GM19372 (cell line): ENCODE data around the gene MAP3K4.

Experiments used
- ATAC-seq: cut with Tn5 transposase; IDR thresholded peaks from one replicate; pipeline ENCODE4 v1.9.1; 2021; ENCODE audit warnings: mild to moderate bottlenecking, low read depth, moderate library complexity; ENCODE audit not compliant: unreplicated experiment

The MAP3K4 gene

GRCh38 chr6:161162722-161163121 lies 171.2 kb downstream of the MAP3K4 start:
- no peak for ATAC-seq

DNA sequence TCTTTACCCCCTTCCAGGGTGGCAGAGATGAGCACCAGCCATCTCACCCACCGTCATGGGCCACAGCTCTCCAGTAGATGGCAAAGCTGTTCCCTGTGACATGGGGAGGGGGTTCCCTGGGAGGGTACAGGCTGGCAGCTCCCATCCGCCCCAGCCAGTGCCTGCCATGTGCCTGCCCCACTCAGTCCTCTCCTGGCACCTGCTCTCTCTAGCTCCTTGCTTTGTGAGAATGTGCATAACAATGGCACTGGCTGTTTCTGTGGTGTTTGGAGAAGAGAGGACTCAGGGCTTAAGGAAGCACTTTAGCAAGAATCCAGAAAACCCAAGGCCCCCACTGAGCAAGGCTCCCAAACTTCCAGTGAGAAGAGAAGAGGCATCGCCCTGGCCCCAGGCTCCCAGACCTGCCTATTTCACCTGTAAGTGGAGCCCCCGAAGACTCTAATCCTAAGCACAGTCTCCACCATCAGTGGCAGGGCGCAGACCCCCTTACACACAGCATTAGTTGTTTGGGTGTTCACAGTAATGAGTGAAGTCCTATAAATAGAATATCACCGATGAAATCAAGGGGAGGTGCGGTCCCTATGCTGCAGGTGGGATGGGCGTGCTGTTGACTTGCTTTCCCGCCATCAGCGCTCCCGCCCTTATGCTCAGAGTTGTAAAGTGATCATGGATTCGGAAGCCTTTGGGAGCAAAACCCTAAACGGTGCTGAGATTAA lies 172.1 kb downstream of the MAP3K4 start:
- no peak for ATAC-seq

DNA sequence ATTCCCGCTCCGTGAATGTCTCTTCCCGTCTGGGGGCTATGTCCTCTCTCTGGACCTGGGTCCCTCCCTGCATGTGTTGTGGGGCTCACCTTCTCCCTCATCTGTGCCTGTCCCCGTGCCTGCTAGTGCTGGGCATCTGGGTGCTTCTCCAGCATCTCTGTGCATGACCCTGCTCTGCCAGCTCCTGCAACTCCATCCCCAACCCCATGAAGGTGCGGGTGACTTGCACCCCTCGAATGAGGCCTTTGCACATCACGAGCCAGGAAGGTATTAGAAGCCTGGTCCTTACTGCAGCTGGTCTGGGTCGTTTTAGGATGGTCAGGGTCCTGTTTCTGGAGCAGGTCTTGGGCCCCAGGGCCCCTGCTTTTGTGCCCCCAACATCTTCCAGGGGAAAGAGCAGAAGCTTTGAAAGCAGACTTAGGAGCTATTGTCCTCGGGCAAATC lies 172.6 kb downstream of the MAP3K4 start:
- no peak for ATAC-seq

GRCh38 chr6:161166176-161166575 lies 174.6 kb downstream of the MAP3K4 start:
- ATAC-seq: no peak

- ATAC-seq: no peak
These were observed 175.1 kb downstream of the MAP3K4 start for GRCh38 chr6:161166677-161167076.
